Mammary epithelial cell (primary cell): ENCODE results near the gene CHAT.

Experiments used
- EZH2 ChIP-seq: IDR thresholded peaks from 2 replicates; pipeline ENCODE4 v1.6.1; 2012; ENCODE audit warnings: low read length, inconsistent platforms, borderline replicate concordance
- TF ChIP-seq, protein P1 (sequence below), 2 donors: IDR thresholded peaks in 1 of 2; conservative IDR thresholded peaks in 1 of 2; 2 replicates each; pipeline ENCODE4 v1.5.1; 2011 to 2012; ENCODE audit warnings: inconsistent platforms in 2 of 2, low read length in 2 of 2, mild to moderate bottlenecking in 2 of 2, control low read depth in 1 of 2, low read depth in 1 of 2; ENCODE audit not compliant: insufficient read depth in 1 of 2; ENCODE audit errors: extremely low read depth in 1 of 2

DNA sequence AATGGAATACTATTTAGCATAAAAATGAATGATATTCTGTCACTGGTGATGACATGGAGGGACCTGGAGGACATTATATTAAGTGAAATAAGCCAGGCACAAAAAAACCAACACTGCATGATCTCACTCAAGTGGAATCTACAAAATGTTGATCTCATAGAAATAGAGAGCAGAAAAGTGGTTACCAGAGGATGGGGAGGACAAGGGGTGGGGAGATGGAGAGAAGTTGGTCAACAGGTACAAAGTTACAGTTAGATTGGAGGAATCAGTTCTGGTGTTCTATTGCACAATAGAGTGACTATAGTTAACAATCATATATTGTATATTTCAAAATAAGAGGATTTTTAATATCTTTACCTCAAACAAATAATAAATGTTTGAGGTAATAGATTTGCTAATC is 28.4 kb upstream of the CHAT start:
- no peak for TF ChIP-seq EZH2
- TF ChIP-seq, protein P1, sequence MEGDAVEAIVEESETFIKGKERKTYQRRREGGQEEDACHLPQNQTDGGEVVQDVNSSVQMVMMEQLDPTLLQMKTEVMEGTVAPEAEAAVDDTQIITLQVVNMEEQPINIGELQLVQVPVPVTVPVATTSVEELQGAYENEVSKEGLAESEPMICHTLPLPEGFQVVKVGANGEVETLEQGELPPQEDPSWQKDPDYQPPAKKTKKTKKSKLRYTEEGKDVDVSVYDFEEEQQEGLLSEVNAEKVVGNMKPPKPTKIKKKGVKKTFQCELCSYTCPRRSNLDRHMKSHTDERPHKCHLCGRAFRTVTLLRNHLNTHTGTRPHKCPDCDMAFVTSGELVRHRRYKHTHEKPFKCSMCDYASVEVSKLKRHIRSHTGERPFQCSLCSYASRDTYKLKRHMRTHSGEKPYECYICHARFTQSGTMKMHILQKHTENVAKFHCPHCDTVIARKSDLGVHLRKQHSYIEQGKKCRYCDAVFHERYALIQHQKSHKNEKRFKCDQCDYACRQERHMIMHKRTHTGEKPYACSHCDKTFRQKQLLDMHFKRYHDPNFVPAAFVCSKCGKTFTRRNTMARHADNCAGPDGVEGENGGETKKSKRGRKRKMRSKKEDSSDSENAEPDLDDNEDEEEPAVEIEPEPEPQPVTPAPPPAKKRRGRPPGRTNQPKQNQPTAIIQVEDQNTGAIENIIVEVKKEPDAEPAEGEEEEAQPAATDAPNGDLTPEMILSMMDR (conservative IDR thresholded peaks at IDR 0.05 in 1 of 2, IDR thresholded peaks at IDR 0.05 in 1 of 2; ENCODE audit: extremely low read depth in 1 of 2, insufficient read depth in 1 of 2, low read depth in 1 of 2, low read length in 2 of 2), result no peak
